Endothelial cell of umbilical vein (primary cell): Measurements from ENCODE around the gene GAS7. TPM values are rescaled to one million over a fixed set of nuclear protein-coding genes. Genes with fewer than 3 reads are reported as not detected.

Experiments used
- BruUV-seq: library from RNA; stranded (reverse); fragments of 400-500 nt; replicated peaks from 2 replicates; lab custom pipeline; 2021; lab: Mats Ljungman, UMichigan
- CTCF ChIA-PET: fragments of 300-600, 350-600 bp; sonication (Branson Sonifier 250); formaldehyde crosslinking; loops from one replicate; lab custom pipeline; 2021; ENCODE audit warnings: antibody characterized with exemption, inconsistent platforms; lab: Charles Lee
- POLR2A ChIA-PET: fragments of 300-600, 350-600 bp; sonication (Branson Sonifier 250); formaldehyde crosslinking; loops from one replicate; lab custom pipeline; 2021; ENCODE audit warnings: antibody characterized with exemption, inconsistent platforms; lab: Charles Lee
- DNase-seq: peaks from one replicate; pipeline ENCODE4 v3.0.0-alpha.2; 2011; ENCODE audit warnings: low read depth, low spot score
- FAIRE-seq: peaks from 2 replicates; lab custom pipeline; 2011; peaks lifted over from hg19 to GRCh38; lab: Jason Lieb, UNC
- H2AFZ ChIP-seq: 2 replicates; pipeline ENCODE4 v1.6.0; 2012; ENCODE audit warnings: low read depth, low read length, control low read depth, inconsistent platforms
- H3K27ac ChIP-seq: 2 replicates; pipeline ENCODE4 v1.5.1; 2011; ENCODE audit warnings: low read depth, mild to moderate bottlenecking, control low read depth, low read length, moderate library complexity; ENCODE audit not compliant: insufficient read depth
- H3K27me3 ChIP-seq, 2 experiments: 2 replicates each; pipeline versions ENCODE4 v1.6.0 to v1.6.1; 2011; ENCODE audit warnings: low read length in 2 of 2, mixed read lengths in 1 of 2; ENCODE audit not compliant: control insufficient read depth in 2 of 2, insufficient read depth in 2 of 2
- H3K36me3 ChIP-seq, 2 experiments: 2 replicates in 1 of 2; 3 replicates in 1 of 2; pipeline ENCODE4 v1.5.1; 2011; ENCODE audit warnings: low read length in 2 of 2, mild to moderate bottlenecking in 1 of 2, moderate library complexity in 1 of 2; ENCODE audit not compliant: control insufficient read depth in 2 of 2, insufficient read depth in 2 of 2; ENCODE audit errors: extremely low read depth in 1 of 2
- H3K4me1 ChIP-seq: 3 replicates; pipeline ENCODE4 v1.5.1; 2011; ENCODE audit warnings: mild to moderate bottlenecking, low read length; ENCODE audit not compliant: control insufficient read depth, insufficient read depth; ENCODE audit errors: extremely low read depth
- H3K4me2 ChIP-seq: 2 replicates; pipeline ENCODE4 v1.6.1; 2011; ENCODE audit warnings: low read length, control low read depth, mixed read lengths; ENCODE audit not compliant: insufficient read depth
- H3K4me3 ChIP-seq, 3 experiments: fragments of 200-600 bp in 1 of 3; sonication (generic), shearing (Covaris generic) in 1 of 3; replicated peaks in 1 of 3; 2 replicates each; pipeline ENCODE4 v1.5.1; 2011 to 2016; ENCODE audit warnings: control low read depth in 3 of 3, low read length in 3 of 3, mild to moderate bottlenecking in 2 of 3, inconsistent platforms in 1 of 3, low read depth in 1 of 3, moderate library complexity in 1 of 3; ENCODE audit not compliant: insufficient read depth in 1 of 3
- H3K79me2 ChIP-seq: 2 replicates; pipeline ENCODE4 v1.6.0; 2012; ENCODE audit warnings: low read length, inconsistent platforms; ENCODE audit not compliant: control insufficient read depth, insufficient read depth
- H3K9ac ChIP-seq: replicated peaks from 2 replicates; pipeline ENCODE3; 2011; ENCODE audit warnings: low read length, control low read depth; ENCODE audit not compliant: insufficient read depth; ENCODE audit errors: extremely low read depth
- H3K9me1 ChIP-seq: replicated peaks from 3 replicates; pipeline ENCODE4 v1.6.0; 2011; ENCODE audit warnings: mild to moderate bottlenecking, low read length; ENCODE audit not compliant: control insufficient read depth, insufficient read depth; ENCODE audit errors: extremely low read depth
- H3K9me3 ChIP-seq: replicated peaks from 2 replicates; pipeline ENCODE4 v1.5.1; 2012; ENCODE audit warnings: low read length, inconsistent platforms; ENCODE audit not compliant: control insufficient read depth, insufficient read depth
- H4K20me1 ChIP-seq: replicated peaks from 2 replicates; pipeline ENCODE3; 2011; ENCODE audit warnings: mild to moderate bottlenecking, low read length; ENCODE audit not compliant: control insufficient read depth, insufficient read depth; ENCODE audit errors: extremely low read depth
- CTCF ChIP-seq, 2 donors: IDR thresholded peaks; 1 replicate in 1 of 2; 2 replicates in 1 of 2; pipeline ENCODE4 v1.5.1; 2011; ENCODE audit warnings: low read length in 2 of 2, mild to moderate bottlenecking in 2 of 2, moderate library complexity in 2 of 2, control low read depth in 1 of 2, inconsistent platforms in 1 of 2, low read depth in 1 of 2; ENCODE audit not compliant: insufficient read depth in 1 of 2; ENCODE audit errors: extremely low read depth in 1 of 2
- EZH2 ChIP-seq: IDR thresholded peaks from 2 replicates; pipeline ENCODE4 v1.6.1; 2012; ENCODE audit warnings: borderline replicate concordance, low read depth, mild to moderate bottlenecking, moderate library complexity, low read length, inconsistent platforms; ENCODE audit not compliant: severe bottlenecking
- FOS ChIP-seq: IDR thresholded peaks from 2 replicates; pipeline ENCODE4 v1.6.1; 2011; ENCODE audit warnings: mild to moderate bottlenecking, low read length, moderate library complexity, borderline replicate concordance; ENCODE audit not compliant: insufficient read depth
- GATA2 ChIP-seq: IDR thresholded peaks from 2 replicates; pipeline ENCODE4 v1.7.0; 2011; ENCODE audit warnings: low read depth, mild to moderate bottlenecking, moderate library complexity, mixed read lengths, low read length; ENCODE audit not compliant: insufficient read length, insufficient read depth
- JUN ChIP-seq: IDR thresholded peaks from 2 replicates; pipeline ENCODE4 v1.6.1; 2011; ENCODE audit warnings: borderline replicate concordance, low read depth; ENCODE audit not compliant: insufficient read length, insufficient read depth
- MAX ChIP-seq: IDR thresholded peaks from 2 replicates; pipeline ENCODE4 v1.6.1; 2011; ENCODE audit not compliant: insufficient read depth, insufficient read length
- MYC ChIP-seq: IDR thresholded peaks from one replicate; pipeline ENCODE4 v1.6.1; 2011; ENCODE audit warnings: mild to moderate bottlenecking, low read depth, low read length
- POLR2A ChIP-seq: IDR thresholded peaks from 2 replicates; pipeline ENCODE4 v1.6.1; 2012; ENCODE audit warnings: low read depth, mild to moderate bottlenecking, control low read depth, low read length
- POLR2AphosphoS5 ChIP-seq: IDR thresholded peaks from 2 replicates; pipeline ENCODE4 v1.6.1; 2012; ENCODE audit warnings: low read depth, mild to moderate bottlenecking, control low read depth, low read length, moderate library complexity; ENCODE audit not compliant: insufficient read depth
- dilution Hi-C: fragments of 300-500 bp; cut with MboI; formaldehyde crosslinking; loops from one replicate; pipeline ENCODE4 v1.15.0; 2019; ENCODE audit warnings: low sequenced_read_pairs; ENCODE audit not compliant: extremely low pct_ligation_motif_present
- intact Hi-C: fragments of 100-400 bp; cut with micrococcal nuclease; formaldehyde crosslinking; loops from one replicate; pipeline ENCODE4 v1.10.0; 2022
- polyA plus RNA-seq, 4 experiments: library from polyadenylated mRNA; depleted of rRNA in 3 of 4; stranded (reverse) in 3 of 4; unstranded in 1 of 4; fragments of >200 nt; gene quantifications; 2 replicates each; pipeline versions ENCODE4 v1.2.1 to v1.2.3, GENCODE V29; 2011 to 2012; ENCODE audit warnings: missing spikeins in 1 of 4
- total RNA-seq: library from RNA; stranded (reverse); gene quantifications from 2 replicates; pipeline ENCODE4 v1.2.3, GENCODE V29; 2021

GAS7 gene
- total and polyA plus RNA-seq, 2 donors (not counting 3 experiments of a cell fraction or from before 2014, with no cell fraction given), result not detected

- FAIRE-seq (no peak), DNase-seq (no peak)
- intact Hi-C loops (no loop called here), dilution Hi-C loops (no loop called here)
- POLR2A ChIA-PET, result no interaction called here
- Histone ChIP-seq H4K20me1 (no peaks in the 10 kb centered on the region), H3K4me1 (no peaks in the 10 kb centered on the region), H3K4me3 (no peak overlapping the region), H3K9ac (no peak overlapping the region), H3K9me1 (no peaks in the 10 kb centered on the region), H3K9me3 (no peaks in the 10 kb centered on the region), H3K36me3 (no peaks in the 10 kb centered on the region), H3K27me3 (no peaks in the 10 kb centered on the region), H3K4me2 (no peak overlapping the region), H3K79me2 (no peaks in the 10 kb centered on the region), H3K27ac (no peak overlapping the region), H2AFZ (no peak overlapping the region)
- BruUV-seq, result no TSS peak
- no peak for TF ChIP-seq POLR2A
- no peak for TF ChIP-seq MAX
- TF ChIP-seq EZH2, result no peak
- TF ChIP-seq MYC, result no peak
- no peak for TF ChIP-seq FOS
- TF ChIP-seq JUN, result no peak
- no peak for TF ChIP-seq CTCF (IDR thresholded peaks at IDR 0.05; ENCODE audit: extremely low read depth in 1 of 2, insufficient read depth in 1 of 2, low read depth in 1 of 2, low read length in 2 of 2)
- TF ChIP-seq GATA2, result no peak
- no peak for TF ChIP-seq POLR2AphosphoS5
- CTCF ChIA-PET, result no interaction called here
Observed at GRCh38 chr17:10147040-10147439, 51.4 kb downstream of the GAS7 start.
